Epithelial cell of esophagus (primary cell): ENCODE measurements around the gene ADGRD1.

Experiments used
- DNase-seq: peaks from one replicate; pipeline ENCODE4 v3.0.0; 2010; ENCODE audit warnings: low read depth
- H3K4me3 ChIP-seq: 2 replicates; pipeline ENCODE4 v1.5.1; 2011; ENCODE audit warnings: mild to moderate bottlenecking, low read length, control low read depth
- CTCF ChIP-seq: IDR thresholded peaks from 2 replicates; pipeline ENCODE4 v1.5.1; 2011; ENCODE audit warnings: low read depth, mild to moderate bottlenecking, low read length, control low read depth, inconsistent platforms; ENCODE audit not compliant: insufficient read depth; ENCODE audit errors: missing control alignments

Gene ADGRD1

GRCh38 chr12:131007031-131007739, 53.5 kb downstream of the ADGRD1 start:
- DNase-seq: no peak
- H3K4me3 ChIP-seq: no peak overlapping the region
- TF ChIP-seq CTCF: no peak

GRCh38 chr12:131007740-131008117, 54.0 kb downstream of the ADGRD1 start:
- no peak overlapping the region for H3K4me3 ChIP-seq
- no peak for TF ChIP-seq CTCF
- DNase-seq: no peak

- no peak for TF ChIP-seq CTCF
- no peak overlapping the region for H3K4me3 ChIP-seq
- no peak for DNase-seq
Observed at GRCh38 chr12:131008131-131008912, 54.6 kb downstream of the ADGRD1 start.

GRCh38 chr12:131008913-131009270, 55.2 kb downstream of the ADGRD1 start:
- no peak overlapping the region for H3K4me3 ChIP-seq
- DNase-seq: no peak
- no peak for TF ChIP-seq CTCF

- no peak overlapping the region for H3K4me3 ChIP-seq
- no peak for DNase-seq
- TF ChIP-seq CTCF: no peak
Observed at GRCh38 chr12:131009595-131010395, 56.1 kb downstream of the ADGRD1 start.

GRCh38 chr12:131010396-131011131, 56.9 kb downstream of the ADGRD1 start:
- H3K4me3 ChIP-seq: no peak overlapping the region
- no peak for DNase-seq
- no peak for TF ChIP-seq CTCF
